HepG2 (cell line): ENCODE results near the gene YIF1A. TPM values are rescaled to one million over a fixed set of nuclear protein-coding genes. Genes with fewer than 3 reads are reported as not detected.

Experiments
- ATAC-seq: fragments of 200-7000 bp; cut with Tn5 transposase; 3 replicates; pipeline ENCODE4 v1.9.1; 2020; ENCODE audit warnings: mild to moderate bottlenecking, moderate library complexity
- BruUV-seq: library from RNA; stranded (reverse); fragments of 400-500 nt; replicated peaks from 2 replicates; lab custom pipeline; 2021; lab: Mats Ljungman, UMichigan
- CTCF ChIA-PET: fragments of 300-600 bp; formaldehyde crosslinking; extraction: SDS; loops from one replicate; lab custom pipeline; 2021; ENCODE audit warnings: low total read pairs, inconsistent platforms, low intra/inter-chr PET ratio; lab: Yijun Ruan, JAX
- POLR2A ChIA-PET: fragments of 350-600 bp; sonication (Branson Sonifier 250); formaldehyde crosslinking; loops from one replicate; lab custom pipeline; 2020; ENCODE audit warnings: antibody characterized with exemption, inconsistent platforms; lab: Yijun Ruan, JAX
- DNase-seq: peaks from one replicate; pipeline ENCODE4 v3.0.0-alpha.2; 2015; ENCODE audit warnings: low spot score
- FAIRE-seq: peaks from 3 replicates; lab custom pipeline; 2011; peaks lifted over from hg19 to GRCh38; lab: Jason Lieb, UNC
- H2AFZ ChIP-seq: one replicate; pipeline ENCODE4 v1.6.1; 2011; ENCODE audit warnings: low read length, inconsistent platforms
- H3K27ac ChIP-seq: fragments of 300-600 bp; 3 replicates; pipeline ENCODE4 v1.8.0; 2011; ENCODE audit warnings: mixed run types, mild to moderate bottlenecking, mixed read lengths, low read length, inconsistent platforms; ENCODE audit not compliant: insufficient read depth; ENCODE audit errors: extremely low read length
- H3K27me3 ChIP-seq, 2 experiments: fragments of 200-600 bp in 1 of 2; 2 replicates in 1 of 2; 3 replicates in 1 of 2; pipeline versions ENCODE4 v1.6.0 to v1.8.0; 2011; ENCODE audit warnings: low read length in 2 of 2, mild to moderate bottlenecking in 2 of 2, moderate library complexity in 2 of 2, inconsistent platforms in 1 of 2; ENCODE audit not compliant: insufficient read depth in 2 of 2, control insufficient read depth in 1 of 2
- H3K36me3 ChIP-seq, 2 experiments: fragments of 200-600 bp in 1 of 2; replicated peaks in 1 of 2; 2 replicates in 1 of 2; 3 replicates in 1 of 2; pipeline versions ENCODE4 v1.5.1 to v1.8.0; 2011; ENCODE audit warnings: low read length in 2 of 2, inconsistent platforms in 1 of 2; ENCODE audit not compliant: insufficient read depth in 2 of 2, control insufficient read depth in 1 of 2
- H3K4me1 ChIP-seq: 2 replicates; pipeline ENCODE4 v1.5.1; 2012; ENCODE audit warnings: low read length, inconsistent platforms; ENCODE audit not compliant: insufficient read depth
- H3K4me2 ChIP-seq: 2 replicates; pipeline ENCODE4 v1.6.0; 2011; ENCODE audit warnings: low read depth, low read length, inconsistent platforms
- H3K4me3 ChIP-seq, 3 experiments: fragments of 200-600 bp in 1 of 3; sonication (generic), shearing (Covaris generic) in 1 of 3; replicated peaks in 1 of 3; 2 replicates each; pipeline ENCODE4 v1.5.1; 2011 to 2016; ENCODE audit warnings: low read length in 3 of 3, inconsistent platforms in 2 of 3, low read depth in 2 of 3, mild to moderate bottlenecking in 2 of 3, control low read depth in 1 of 3, mixed read lengths in 1 of 3; ENCODE audit not compliant: insufficient read depth in 1 of 3
- H3K79me2 ChIP-seq: one replicate; pipeline ENCODE4 v1.6.1; 2011; ENCODE audit warnings: low read length, inconsistent platforms; ENCODE audit not compliant: insufficient read depth
- H3K9ac ChIP-seq: 2 replicates; pipeline ENCODE4 v1.6.0; 2011; ENCODE audit warnings: mild to moderate bottlenecking, low read depth, low read length, inconsistent platforms; ENCODE audit not compliant: insufficient read depth
- H3K9me3 ChIP-seq: 2 replicates; pipeline ENCODE4 v1.5.1; 2012; ENCODE audit warnings: mild to moderate bottlenecking, low read length
- H4K20me1 ChIP-seq: 2 replicates; pipeline ENCODE4 v1.6.0; 2011; ENCODE audit warnings: inconsistent platforms, mild to moderate bottlenecking, low read length, moderate library complexity; ENCODE audit not compliant: insufficient read depth
- GFI1 ChIP-seq: sonication (generic); formaldehyde crosslinking; IDR thresholded peaks from 2 replicates; pipeline ENCODE4 v1.5.0; 2020; ENCODE audit warnings: missing genetic modification reagents, mild to moderate bottlenecking, borderline replicate concordance
- GTF2F1 ChIP-seq: fragments of 150-350 bp; IDR thresholded peaks from 2 replicates; pipeline ENCODE4 v1.6.1; 2014; ENCODE audit warnings: low read length
- GZF1 ChIP-seq: sonication (generic); formaldehyde crosslinking; IDR thresholded peaks from 2 replicates; pipeline ENCODE4 v1.5.1; 2020; ENCODE audit warnings: mild to moderate bottlenecking, missing genetic modification reagents
- IRF1 ChIP-seq: sonication (generic); formaldehyde crosslinking; IDR thresholded peaks from 2 replicates; pipeline ENCODE4 v1.4.0; 2020; ENCODE audit warnings: low read depth, mild to moderate bottlenecking, missing genetic modification reagents
- PATZ1 ChIP-seq: sonication (generic); formaldehyde crosslinking; IDR thresholded peaks from 2 replicates; pipeline ENCODE4 v1.4.0; 2020; ENCODE audit warnings: missing genetic modification reagents
- PHF20 ChIP-seq: sonication (generic); formaldehyde crosslinking; IDR thresholded peaks from 2 replicates; pipeline ENCODE4 v1.5.0; 2020; ENCODE audit warnings: mild to moderate bottlenecking, missing genetic modification reagents
- PPARG ChIP-seq: conservative IDR thresholded peaks from 2 replicates; pipeline ENCODE4 v1.6.1; 2016; ENCODE audit warnings: missing biosample characterization, missing genetic modification reagents
- SIX4 ChIP-seq: sonication (generic); formaldehyde crosslinking; IDR thresholded peaks from 2 replicates; pipeline ENCODE4 v1.4.0; 2020; ENCODE audit warnings: missing genetic modification reagents
- SP140L ChIP-seq: sonication (generic); formaldehyde crosslinking; IDR thresholded peaks from 2 replicates; pipeline ENCODE4 v1.4.0; 2020; ENCODE audit warnings: missing genetic modification reagents, borderline replicate concordance
- THAP9 ChIP-seq: sonication (generic); formaldehyde crosslinking; IDR thresholded peaks from 2 replicates; pipeline ENCODE4; 2020; ENCODE audit warnings: missing genetic modification reagents, mild to moderate bottlenecking, borderline replicate concordance
- ZNF333 ChIP-seq: sonication (generic); formaldehyde crosslinking; IDR thresholded peaks from 2 replicates; pipeline ENCODE4 v1.4.0; 2020; ENCODE audit warnings: mild to moderate bottlenecking, missing genetic modification reagents, borderline replicate concordance
- ZNF343 ChIP-seq: sonication (generic); formaldehyde crosslinking; IDR thresholded peaks from 2 replicates; pipeline ENCODE4 v1.4.0; 2020; ENCODE audit warnings: mild to moderate bottlenecking, missing genetic modification reagents
- ZNF724P ChIP-seq: sonication (generic); formaldehyde crosslinking; IDR thresholded peaks from 2 replicates; pipeline ENCODE4 v1.8.0; 2022; ENCODE audit warnings: missing genetic modification reagents, borderline replicate concordance
- ZZZ3 ChIP-seq: sonication (generic); formaldehyde crosslinking; IDR thresholded peaks from 2 replicates; pipeline ENCODE4 v1.4.0; 2020; ENCODE audit warnings: missing genetic modification reagents, mild to moderate bottlenecking, borderline replicate concordance
- WGBS: methylation state at CpG from one replicate; pipeline ENCODE4 v1.1.6; 2017; ENCODE audit warnings: low lambda C conversion rate; 5-methylcytosine and 5-hydroxymethylcytosine counted together
- in situ Hi-C: cut with HindIII; loops from 2 replicates; pipeline ENCODE4 v1.10.0; 2017; ENCODE audit warnings: low pct_unique_long_range_greater_than_20kb; ENCODE audit not compliant: extremely low pct_ligation_motif_present
- intact Hi-C: fragments of 100-400 bp; cut with micrococcal nuclease; formaldehyde crosslinking; loops from one replicate; pipeline ENCODE4 v1.10.0; 2022; ENCODE audit not compliant: unreplicated experiment
- polyA plus RNA-seq, 8 experiments: library from polyadenylated mRNA; depleted of rRNA in 3 of 8; stranded (reverse) in 7 of 8; unstranded in 1 of 8; fragments of >200 nt; fragmentation: Illumina TruSeq in 4 of 8; extraction: Trizol in 4 of 8; gene quantifications; 2 replicates each; pipeline versions ENCODE4 v1.2.1 to v1.2.3, GENCODE V29; 2011 to 2016; ENCODE audit warnings: low read depth in 4 of 8, missing spikeins in 1 of 8, mixed read lengths in 1 of 8; ENCODE audit not compliant: insufficient read depth in 1 of 8
- total RNA-seq, 5 experiments: library from RNA; depleted of rRNA; stranded (reverse); fragments of >200 nt; fragmentation: Illumina TruSeq; extraction: Trizol; gene quantifications; 2 replicates each; pipeline ENCODE4 v1.2.3, GENCODE V29; 2016; ENCODE audit warnings: low read depth in 1 of 5

The YIF1A gene
- total and polyA plus RNA-seq, 2 of the 13 experiments (the other 11 are each of a cell fraction or from before 2014, with no cell fraction given) = 133 to 145 TPM

GRCh38 chr11:66318600-66318970 is 29.6 kb upstream of the YIF1A start:
- H3K4me3 ChIP-seq = no peak overlapping the region
- TF ChIP-seq SIX4 (CRISPR knock-in tag) (no peak), GZF1 (CRISPR knock-in tag) (no peak), SP140L (CRISPR knock-in tag) (no peak), THAP9 (CRISPR knock-in tag) (no peak), PPARG (0 out of 2 replicates have a peak, but pooled peaks have one; percentile 6), IRF1 (CRISPR knock-in tag) (no peak), PHF20 (CRISPR knock-in tag) (no peak), ZNF343 (CRISPR knock-in tag) (no peak), GFI1 (CRISPR knock-in tag) (0 out of 2 replicates have a peak, but pooled peaks have one; percentile 5), ZNF333 (CRISPR knock-in tag) (no peak), ZZZ3 (CRISPR knock-in tag) (no peak), GTF2F1 (no peak), PATZ1 (no peak), ZNF724P (CRISPR knock-in tag) (0 out of 2 replicates have a peak, but pooled peaks have one; percentile 52)
- H3K4me2 ChIP-seq = peak overlapping the region; percentile 78
- peaks cover 51% of the 10 kb centered on the region for H3K4me1 ChIP-seq
- no peaks in the 10 kb centered on the region for H3K79me2 ChIP-seq
- H3K27ac ChIP-seq = no peak overlapping the region
- H3K36me3 ChIP-seq = no peaks in the 10 kb centered on the region
- WGBS = 17% methylated on average over 3 of the region's 3 CpGs
- intact Hi-C loops = loop anchor here (10.0 kb wide), 1 partner anchor 66 kb away; no protein-coding TSS in a partner anchor
- 0 out of 5 replicates have a peak, but pooled peaks cover 0 to 7% of the 10 kb centered on the region in 2 experiments for H3K27me3 ChIP-seq
- ChIA-PET POLR2A (interaction anchor here (1.0 to 3.7 kb wide), 7 partner anchors 8 to 51 kb away, joined by 3 to 28 read pairs (median 6); partner anchors contain the start of genes B4GAT1, RIN1 and YIF1A), CTCF (no interaction called here)
- no peak for DNase-seq
- in situ Hi-C loops = no loop called here
- ATAC-seq = no peak
- no peaks in the 10 kb centered on the region for H3K9me3 ChIP-seq
- no peak overlapping the region for H3K9ac ChIP-seq
- H4K20me1 ChIP-seq = no peaks in the 10 kb centered on the region
- H2AFZ ChIP-seq = no peak overlapping the region
- BruUV-seq = no TSS peak
- no peak for FAIRE-seq
